Measurements from ENCODE around the gene RNASEH1.

Gene RNASEH1

GRCh38 chr2:3545788-3546478 is 12.2 kb downstream of the RNASEH1 start:
- Mint-ChIP-seq H3K9me3 (no peaks in the 10 kb centered on the region), H3K36me3 (ENCODE audit: low read depth) (peaks cover 55% of the 10 kb centered on the region), H3K27me3 (ENCODE audit: low read depth) (no peaks in the 10 kb centered on the region), H3K4me1 (ENCODE audit: low read depth) (peaks cover 1% of the 10 kb centered on the region), H3K4me3 (no peak overlapping the region), H3K27ac (no peak overlapping the region)

GRCh38 chr2:3543023-3543683 is 15.0 kb downstream of the RNASEH1 start:
- Mint-ChIP-seq H3K27me3 (ENCODE audit: low read depth) (no peaks in the 10 kb centered on the region), H3K4me3 (no peak overlapping the region), H3K9me3 (no peaks in the 10 kb centered on the region), H3K4me1 (ENCODE audit: low read depth) (peaks cover 1% of the 10 kb centered on the region), H3K27ac (no peak overlapping the region), H3K36me3 (ENCODE audit: low read depth) (peaks cover 31% of the 10 kb centered on the region)

DNA sequence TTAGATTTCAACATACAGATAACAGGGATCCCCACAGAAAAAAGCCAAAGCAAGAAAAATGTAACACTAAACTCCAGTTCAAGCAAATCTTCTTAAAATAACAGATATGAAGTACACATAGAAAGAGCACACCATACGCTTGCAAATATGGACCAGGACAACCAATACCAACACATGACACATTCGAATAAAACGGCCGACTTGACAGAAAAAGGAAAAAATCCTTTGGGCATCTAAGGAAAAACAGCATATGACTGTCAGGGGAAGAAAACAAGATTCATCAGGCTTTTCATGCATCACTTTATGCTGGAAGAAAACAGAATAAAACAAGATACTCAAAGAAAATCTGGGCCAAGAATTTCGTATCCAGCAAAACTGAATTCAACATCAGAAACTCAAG is 16.0 kb downstream of the RNASEH1 start:
- H3K27me3 Mint-ChIP-seq (ENCODE audit: low read depth), result no peaks in the 10 kb centered on the region
- H3K9me3 Mint-ChIP-seq, result no peaks in the 10 kb centered on the region
- no peak overlapping the region for H3K4me3 Mint-ChIP-seq
- no peak overlapping the region for H3K27ac Mint-ChIP-seq
- peaks cover 25% of the 10 kb centered on the region for H3K36me3 Mint-ChIP-seq (ENCODE audit: low read depth)
- H3K4me1 Mint-ChIP-seq (ENCODE audit: low read depth), result no peaks in the 10 kb centered on the region

DNA sequence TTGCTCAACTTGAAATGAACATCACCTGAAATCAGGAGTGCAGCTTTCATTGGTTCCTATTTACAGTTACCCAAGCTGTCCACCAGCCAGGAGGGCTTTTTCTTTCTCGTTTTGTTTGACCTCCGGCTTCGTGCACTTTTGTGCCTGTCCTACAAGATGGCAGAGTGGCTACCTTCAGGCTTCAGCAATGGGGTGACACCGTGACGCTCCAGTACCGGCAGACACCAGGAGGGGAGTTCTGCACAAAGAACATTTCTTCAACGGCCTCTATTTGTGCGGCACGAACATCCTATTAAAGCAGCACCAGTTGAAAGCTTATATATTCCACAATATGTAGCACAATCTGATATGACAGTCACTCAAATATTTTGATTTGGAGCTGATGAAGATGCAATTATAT is 18.3 kb downstream of the RNASEH1 start:
- H3K27ac Mint-ChIP-seq, result no peak overlapping the region
- no peaks in the 10 kb centered on the region for H3K9me3 Mint-ChIP-seq
- H3K27me3 Mint-ChIP-seq (ENCODE audit: low read depth), result no peaks in the 10 kb centered on the region
- peaks cover 5% of the 10 kb centered on the region for H3K4me1 Mint-ChIP-seq (ENCODE audit: low read depth)
- peaks cover 17% of the 10 kb centered on the region for H3K36me3 Mint-ChIP-seq (ENCODE audit: low read depth)
- no peak overlapping the region for H3K4me3 Mint-ChIP-seq

DNA sequence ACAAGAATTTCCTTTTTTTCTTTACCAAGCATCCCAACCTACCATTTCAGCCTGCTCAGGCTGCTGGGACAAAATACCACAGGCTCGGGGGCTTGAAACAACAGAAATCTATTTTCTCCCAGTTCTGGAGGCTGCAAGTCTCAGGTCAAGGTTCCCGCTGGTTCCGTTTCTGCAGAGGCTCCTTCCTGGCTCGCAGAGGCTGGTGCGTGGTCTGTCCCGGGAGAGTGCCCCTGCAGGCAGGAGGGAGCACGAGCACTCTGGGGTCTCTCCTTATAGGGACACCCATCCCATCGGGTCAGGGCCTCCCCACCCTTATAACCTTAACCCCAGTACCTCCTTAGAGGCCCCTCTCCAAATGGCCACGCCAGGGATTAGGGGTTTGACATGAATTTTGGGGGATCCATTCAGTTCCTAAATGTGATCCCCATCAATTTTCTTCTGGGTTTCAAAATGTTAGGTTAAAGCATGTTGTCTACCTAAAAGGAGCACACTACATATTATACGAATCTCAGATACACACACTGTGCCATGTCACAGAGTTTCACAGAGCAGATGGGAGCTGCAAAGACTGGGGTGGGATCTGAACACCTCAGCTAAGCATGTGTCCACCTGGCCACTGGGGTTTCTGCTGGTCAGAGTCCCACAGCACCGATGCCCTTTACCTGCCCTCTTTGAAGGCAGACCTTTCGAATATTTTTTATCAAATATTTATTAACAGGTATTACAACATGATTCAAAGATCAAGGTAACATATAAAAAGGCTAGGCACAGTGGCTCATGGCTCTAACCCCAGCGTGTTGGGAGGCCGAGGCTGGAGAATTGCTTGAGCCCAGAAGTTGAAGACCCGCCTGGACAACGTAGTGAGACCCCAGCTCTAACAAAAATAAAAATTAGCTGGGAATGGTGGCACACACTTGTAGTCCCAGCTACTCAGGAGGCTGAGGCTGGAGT is 21.2 kb downstream of the RNASEH1 start:
- H3K4me1 Mint-ChIP-seq (ENCODE audit: low read depth), result peaks cover 5% of the 10 kb centered on the region
- H3K4me3 Mint-ChIP-seq, result peak overlapping the region; percentile 67
- no peaks in the 10 kb centered on the region for H3K9me3 Mint-ChIP-seq
- peaks cover 2% of the 10 kb centered on the region for H3K36me3 Mint-ChIP-seq (ENCODE audit: low read depth)
- peak overlapping the region; percentile 45 for H3K27ac Mint-ChIP-seq
- no peaks in the 10 kb centered on the region for H3K27me3 Mint-ChIP-seq (ENCODE audit: low read depth)

DNA sequence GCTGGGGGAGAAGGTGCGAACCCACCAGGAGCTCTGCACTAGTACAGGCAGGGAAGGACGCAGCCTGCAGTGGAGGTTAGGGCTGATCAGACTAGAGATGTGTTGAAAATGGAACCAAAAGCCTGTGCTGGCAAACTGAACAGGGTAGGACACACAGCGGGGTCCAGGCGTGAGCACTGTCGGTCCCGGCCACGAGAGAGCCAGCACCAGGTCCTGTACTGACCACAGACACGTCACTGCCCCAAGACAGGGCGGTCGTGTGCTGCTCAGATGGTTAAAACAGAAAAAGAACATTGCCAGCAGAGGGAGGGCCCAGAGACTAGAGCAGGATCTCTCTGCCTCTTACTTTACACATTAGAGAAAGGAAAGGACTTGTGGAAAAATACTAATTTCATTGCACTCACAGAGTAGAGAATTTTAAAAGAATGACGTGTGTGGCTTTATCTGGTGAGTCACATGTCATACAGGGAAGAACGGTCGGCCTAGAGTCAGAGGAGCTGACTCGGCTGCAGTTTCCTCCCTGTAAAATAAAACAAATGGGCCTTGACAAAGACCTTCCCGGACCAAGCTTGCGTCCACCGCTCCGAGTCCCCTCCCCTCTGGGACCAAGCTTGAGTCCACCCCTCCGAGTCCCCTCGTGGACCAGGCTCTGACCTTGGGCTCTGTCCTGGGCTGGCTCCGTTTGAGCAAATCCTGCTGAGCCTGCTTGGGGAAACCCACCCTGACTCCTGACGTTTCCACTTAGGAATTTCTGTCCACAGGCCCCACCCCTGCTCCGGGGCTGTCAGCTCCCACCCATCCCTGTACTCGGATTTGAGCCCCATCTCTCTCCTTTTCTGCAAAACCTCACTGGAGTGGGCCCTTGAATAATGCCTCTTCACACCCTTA is 22.1 kb downstream of the RNASEH1 start:
- Mint-ChIP-seq H3K4me3 (peak overlapping the region; percentile 67), H3K27me3 (ENCODE audit: low read depth) (no peaks in the 10 kb centered on the region), H3K9me3 (no peaks in the 10 kb centered on the region), H3K36me3 (ENCODE audit: low read depth) (no peaks in the 10 kb centered on the region), H3K4me1 (ENCODE audit: low read depth) (peaks cover 5% of the 10 kb centered on the region), H3K27ac (peak overlapping the region; percentile 50)

- H3K9me3 Mint-ChIP-seq, result no peaks in the 10 kb centered on the region
- no peaks in the 10 kb centered on the region for H3K27me3 Mint-ChIP-seq (ENCODE audit: low read depth)
- H3K27ac Mint-ChIP-seq, result no peak overlapping the region
- peak overlapping the region; percentile 67 for H3K4me3 Mint-ChIP-seq
- no peaks in the 10 kb centered on the region for H3K36me3 Mint-ChIP-seq (ENCODE audit: low read depth)
- peaks cover 5% of the 10 kb centered on the region for H3K4me1 Mint-ChIP-seq (ENCODE audit: low read depth)
Observed at GRCh38 chr2:3535467-3535793, 22.7 kb downstream of the RNASEH1 start.

GRCh38 chr2:3534251-3534814 is 23.8 kb downstream of the RNASEH1 start:
- Mint-ChIP-seq H3K27me3 (ENCODE audit: low read depth) (no peaks in the 10 kb centered on the region), H3K9me3 (no peaks in the 10 kb centered on the region), H3K4me3 (no peak overlapping the region), H3K27ac (no peak overlapping the region), H3K4me1 (ENCODE audit: low read depth) (peaks cover 5% of the 10 kb centered on the region), H3K36me3 (ENCODE audit: low read depth) (no peaks in the 10 kb centered on the region)

DNA sequence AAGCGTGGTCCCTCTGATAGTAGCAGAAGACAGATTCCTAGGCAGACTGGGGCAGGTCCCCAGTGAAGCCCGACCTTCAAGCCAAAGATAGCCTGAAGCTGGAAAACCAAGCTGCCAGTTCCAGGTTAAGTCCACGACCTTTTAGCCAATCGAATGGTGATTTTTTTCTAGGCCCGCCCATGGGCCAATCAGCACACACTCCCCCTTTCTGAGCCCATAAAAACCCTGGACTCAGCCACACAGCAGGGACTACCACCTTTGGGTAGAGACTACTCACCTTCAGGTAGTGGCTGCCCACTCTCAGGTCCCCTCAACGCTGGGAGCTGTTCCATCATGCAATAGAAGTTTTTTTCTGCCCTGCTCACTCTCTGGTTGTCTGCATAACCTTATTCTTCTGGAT is 24.3 kb downstream of the RNASEH1 start:
- H3K27ac Mint-ChIP-seq, result no peak overlapping the region
- no peak overlapping the region for H3K4me3 Mint-ChIP-seq
- no peaks in the 10 kb centered on the region for H3K9me3 Mint-ChIP-seq

DNA sequence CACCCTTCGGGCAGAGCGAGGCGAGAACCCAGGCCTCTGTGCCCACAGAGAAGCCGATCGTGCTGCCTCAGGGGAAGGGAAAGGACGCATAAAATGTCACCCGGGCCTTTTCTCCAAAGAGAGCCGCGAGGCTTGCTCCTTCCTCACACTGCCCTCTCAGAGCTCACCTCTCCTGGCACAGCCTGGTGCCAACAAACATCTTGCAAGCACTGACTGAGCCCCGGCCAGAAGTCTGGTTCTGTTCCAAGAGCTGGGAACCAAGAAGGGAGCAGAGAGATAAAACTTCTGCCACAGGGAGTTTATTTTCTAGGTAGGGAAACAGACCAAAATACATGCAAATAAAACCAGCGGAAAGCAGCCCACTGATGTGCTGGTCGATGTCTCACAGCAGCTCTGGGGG is 25.2 kb downstream of the RNASEH1 start:
- H3K9me3 Mint-ChIP-seq, result no peaks in the 10 kb centered on the region
- H3K36me3 Mint-ChIP-seq (ENCODE audit: low read depth), result no peaks in the 10 kb centered on the region
- no peak overlapping the region for H3K27ac Mint-ChIP-seq

More for the DNA sequence above, 24.3 kb downstream of the RNASEH1 start:
- Mint-ChIP-seq H3K4me1 (ENCODE audit: low read depth) (peaks cover 5% of the 10 kb centered on the region), H3K36me3 (ENCODE audit: low read depth) (no peaks in the 10 kb centered on the region), H3K27me3 (ENCODE audit: low read depth) (no peaks in the 10 kb centered on the region)

DNA sequence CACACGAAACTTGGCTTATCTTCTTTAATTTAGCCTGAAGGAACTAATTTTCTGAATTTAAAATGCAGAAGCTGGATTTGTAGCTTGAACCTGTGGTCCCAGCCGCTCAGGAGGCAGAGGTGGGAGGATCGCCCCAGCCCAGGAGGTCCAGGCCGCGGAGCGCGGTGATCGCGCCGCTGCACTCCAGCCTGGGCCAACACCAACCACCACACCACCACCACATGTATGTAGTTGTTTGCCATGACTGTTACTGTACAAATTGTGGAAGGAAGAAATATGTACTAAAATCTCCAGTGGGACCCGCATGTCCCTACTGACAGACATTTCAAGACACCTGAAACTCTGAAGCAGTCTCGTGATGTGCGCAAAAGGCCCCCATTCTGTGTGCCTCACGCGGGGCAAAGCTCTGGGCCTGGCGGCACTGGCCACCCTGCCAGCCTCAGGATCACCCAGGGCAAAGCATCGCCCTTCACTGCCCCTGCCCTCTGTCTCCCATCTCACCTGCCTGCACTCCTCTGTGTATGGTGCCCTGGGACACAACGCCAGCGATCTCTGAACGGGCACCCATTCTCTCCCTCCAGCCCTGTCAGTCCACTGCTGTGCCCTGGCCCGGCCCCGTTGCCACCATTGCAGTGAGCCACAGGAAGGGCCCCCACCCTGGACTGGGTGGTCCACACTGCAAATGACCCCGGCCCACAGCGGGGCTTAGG is 28.7 kb downstream of the RNASEH1 start:
- no peaks in the 10 kb centered on the region for H3K27me3 Mint-ChIP-seq (ENCODE audit: low read depth)
- no peaks in the 10 kb centered on the region for H3K36me3 Mint-ChIP-seq (ENCODE audit: low read depth)
- no peaks in the 10 kb centered on the region for H3K4me1 Mint-ChIP-seq (ENCODE audit: low read depth)
- H3K4me3 Mint-ChIP-seq, result no peak overlapping the region
- no peaks in the 10 kb centered on the region for H3K9me3 Mint-ChIP-seq
- no peak overlapping the region for H3K27ac Mint-ChIP-seq

More for the DNA sequence above, 25.2 kb downstream of the RNASEH1 start:
- H3K4me3 Mint-ChIP-seq, result no peak overlapping the region
- H3K4me1 Mint-ChIP-seq (ENCODE audit: low read depth), result peaks cover 5% of the 10 kb centered on the region
- H3K27me3 Mint-ChIP-seq (ENCODE audit: low read depth), result no peaks in the 10 kb centered on the region

- no peak overlapping the region for H3K4me3 Mint-ChIP-seq
Observed at GRCh38 chr2:3527886-3528785, 30.0 kb downstream of the RNASEH1 start.

More at GRCh38 chr2:3527886-3528785, 30.0 kb downstream of the RNASEH1 start:
- Mint-ChIP-seq H3K4me1 (ENCODE audit: low read depth) (no peaks in the 10 kb centered on the region), H3K27ac (no peak overlapping the region), H3K36me3 (ENCODE audit: low read depth) (no peaks in the 10 kb centered on the region), H3K27me3 (ENCODE audit: low read depth) (no peaks in the 10 kb centered on the region), H3K9me3 (no peaks in the 10 kb centered on the region)
